ENCODE results near the gene EFCAB14. TPM values are rescaled to one million over a fixed set of nuclear protein-coding genes. Genes with fewer than 3 reads are reported as not detected.
"Not testable (repeated sequence)": the region's sequence is repeated elsewhere in the genome, so short reads cannot be mapped to it uniquely, and the experiment has no call there.

EFCAB14 gene
- total RNA-seq, 3 donors from 2014 or later (not counting 1 experiment from before 2014, with no cell fraction given) = 77.7 to 130 (median 119) TPM

GRCh38 chr1:46742069-46742468 lies 23.2 kb upstream of the EFCAB14 start:
- no peak for ATAC-seq
- Mint-ChIP-seq H3K27ac (no peak overlapping the region), H3K4me3 (no peak overlapping the region), H3K36me3 (no peaks in the 10 kb centered on the region), H3K9me3 (no peaks in the 10 kb centered on the region), H3K27me3 (ENCODE audit: low read depth in 2 of 2) (peaks cover 14 to 66% of the 10 kb centered on the region in 2 donors), H3K4me1 (no peaks in the 10 kb centered on the region)
- intact Hi-C loops (cut with micrococcal nuclease) = no loop called here
- no peaks in the 10 kb centered on the region for H3K4me1 ChIP-seq (ENCODE audit: control insufficient read depth, insufficient read depth, low read length)
- no peak for DNase-seq
- peaks cover 5% of the 10 kb centered on the region for H3K27me3 ChIP-seq (ENCODE audit: control insufficient read depth, insufficient read depth, low read length)
- H3K9me3 ChIP-seq (ENCODE audit: control insufficient read depth, insufficient read depth, low read length) = no peaks in the 10 kb centered on the region
- no peaks in the 10 kb centered on the region for H3K36me3 ChIP-seq (ENCODE audit: control insufficient read depth, insufficient read depth, low read length)
- 47% methylated on average over 3 of the region's 3 CpGs for WGBS (ENCODE audit: insufficient coverage)
- H3K4me3 ChIP-seq (ENCODE audit: low read length) = no peak overlapping the region
- no peak for TF ChIP-seq CTCF (IDR thresholded peaks at IDR 0.05)
- no peak overlapping the region for H3K27ac ChIP-seq (ENCODE audit: low read length)

- H3K27ac Mint-ChIP-seq = no peak overlapping the region
- no peaks in the 10 kb centered on the region for H3K4me1 Mint-ChIP-seq
- peaks cover 20 to 45% of the 10 kb centered on the region in 2 donors for H3K27me3 Mint-ChIP-seq (ENCODE audit: low read depth in 2 of 2)
- WGBS (ENCODE audit: insufficient coverage) = 0% methylated on average over 3 of the region's 3 CpGs
- no peaks in the 10 kb centered on the region for H3K27me3 ChIP-seq (ENCODE audit: control insufficient read depth, insufficient read depth, low read length)
- no peaks in the 10 kb centered on the region for H3K4me1 ChIP-seq (ENCODE audit: control insufficient read depth, insufficient read depth, low read length)
- no peaks in the 10 kb centered on the region for H3K9me3 Mint-ChIP-seq
- ATAC-seq = peak in 2 of 3 donors; percentile 56 to 57
- intact Hi-C loops (cut with micrococcal nuclease) = no loop called here
- no peaks in the 10 kb centered on the region for H3K36me3 ChIP-seq (ENCODE audit: control insufficient read depth, insufficient read depth, low read length)
- no peak overlapping the region for H3K27ac ChIP-seq (ENCODE audit: low read length)
- no peaks in the 10 kb centered on the region for H3K36me3 Mint-ChIP-seq
- TF ChIP-seq CTCF (IDR thresholded peaks at IDR 0.05) = no peak
- DNase-seq = peak in 1 of 2 donors; percentile 68
- no peaks in the 10 kb centered on the region for H3K9me3 ChIP-seq (ENCODE audit: control insufficient read depth, insufficient read depth, low read length)
- H3K4me3 Mint-ChIP-seq = no peak overlapping the region
- H3K4me3 ChIP-seq (ENCODE audit: low read length) = no peak overlapping the region
Measured at GRCh38 chr1:46735708-46736324, 16.9 kb upstream of the EFCAB14 start.

GRCh38 chr1:46728327-46728873 lies 9.5 kb upstream of the EFCAB14 start:
- H3K27ac ChIP-seq (ENCODE audit: low read length); H3K9me3 Mint-ChIP-seq; H3K9me3 ChIP-seq (ENCODE audit: control insufficient read depth, insufficient read depth, low read length); H3K4me1 ChIP-seq (ENCODE audit: control insufficient read depth, insufficient read depth, low read length); H3K27ac Mint-ChIP-seq; H3K36me3 Mint-ChIP-seq; H3K4me3 Mint-ChIP-seq; ATAC-seq; intact Hi-C loops (cut with micrococcal nuclease); H3K4me3 ChIP-seq (ENCODE audit: low read length); DNase-seq; H3K36me3 ChIP-seq (ENCODE audit: control insufficient read depth, insufficient read depth, low read length); H3K4me1 Mint-ChIP-seq; H3K27me3 ChIP-seq (ENCODE audit: control insufficient read depth, insufficient read depth, low read length): not testable (repeated sequence)
- H3K27me3 Mint-ChIP-seq (ENCODE audit: low read depth in 2 of 2) = peaks cover 41 to 72% of the 10 kb centered on the region in 2 donors
- WGBS (ENCODE audit: insufficient coverage) = 55% methylated on average over 6 of the region's 6 CpGs

GRCh38 chr1:46725736-46726108 lies 6.8 kb upstream of the EFCAB14 start:
- Histone ChIP-seq H3K27me3 (ENCODE audit: control insufficient read depth, insufficient read depth, low read length) (no peaks in the 10 kb centered on the region), H3K36me3 (ENCODE audit: control insufficient read depth, insufficient read depth, low read length) (no peaks in the 10 kb centered on the region), H3K9me3 (ENCODE audit: control insufficient read depth, insufficient read depth, low read length) (no peaks in the 10 kb centered on the region), H3K4me3 (ENCODE audit: low read length) (no peak overlapping the region), H3K27ac (ENCODE audit: low read length) (no peak overlapping the region), H3K4me1 (ENCODE audit: control insufficient read depth, insufficient read depth, low read length) (no peaks in the 10 kb centered on the region)
- H3K36me3 Mint-ChIP-seq = no peaks in the 10 kb centered on the region
- H3K9me3 Mint-ChIP-seq = no peaks in the 10 kb centered on the region
- no peak for ATAC-seq
- TF ChIP-seq CTCF (IDR thresholded peaks at IDR 0.05) = no peak
- H3K4me1 Mint-ChIP-seq = no peaks in the 10 kb centered on the region
- no peak overlapping the region for H3K4me3 Mint-ChIP-seq
- intact Hi-C loops (cut with micrococcal nuclease) = loop anchor here (1.0 kb wide), 3 partner anchors 192 to 278 kb away; no protein-coding TSS in a partner anchor
- DNase-seq = no peak
- whole genome bisulfite sequencing (ENCODE audit: insufficient coverage) = 88% methylated on average over 3 of the region's 3 CpGs
- H3K27me3 Mint-ChIP-seq (ENCODE audit: low read depth in 2 of 2) = peaks cover 27 to 45% of the 10 kb centered on the region in 2 donors
- no peak overlapping the region for H3K27ac Mint-ChIP-seq
